ENCODE data around the gene EIF4G3. TPM values are rescaled to one million over a fixed set of nuclear protein-coding genes. Genes with fewer than 3 reads are reported as not detected.

The EIF4G3 gene
- total and polyA plus RNA-seq, 2 donors (not counting 3 experiments of a cell fraction or from before 2014, with no cell fraction given) = 40.7 to 78.5 TPM

- FAIRE-seq = no peak
- no peak overlapping the region for H3K27ac ChIP-seq (ENCODE audit: insufficient read depth, low read depth, low read length)
- intact Hi-C loops (cut with micrococcal nuclease) = no loop called here
Observed at GRCh38 chr1:20932437-20932977, 244.2 kb downstream of the EIF4G3 start.

More at GRCh38 chr1:20932437-20932977, 244.2 kb downstream of the EIF4G3 start:
- dilution Hi-C loops (cut with MboI; ENCODE audit: extremely low pct_ligation_motif_present, low sequenced_read_pairs) = no loop called here
- no peak for TF ChIP-seq MAX (IDR thresholded peaks at IDR 0.05; ENCODE audit: insufficient read depth, insufficient read length)
- TF ChIP-seq MYC (IDR thresholded peaks at IDR 0.05; ENCODE audit: low read depth, low read length) = no peak
- TF ChIP-seq JUN (IDR thresholded peaks at IDR 0.05; ENCODE audit: borderline replicate concordance, insufficient read depth, insufficient read length, low read depth) = no peak
- no peak for TF ChIP-seq GATA2 (IDR thresholded peaks at IDR 0.05; ENCODE audit: insufficient read depth, insufficient read length, low read depth, low read length)
- TF ChIP-seq CTCF (IDR thresholded peaks at IDR 0.05; ENCODE audit: extremely low read depth in 1 of 2, insufficient read depth in 1 of 2, low read depth in 1 of 2, low read length in 2 of 2) = no peak
- TF ChIP-seq POLR2AphosphoS5 (IDR thresholded peaks at IDR 0.05; ENCODE audit: insufficient read depth, low read depth, low read length) = no peak
- H4K20me1 ChIP-seq (replicated peaks; ENCODE audit: control insufficient read depth, extremely low read depth, insufficient read depth, low read length) = no peaks in the 10 kb centered on the region
- no peaks in the 10 kb centered on the region for H3K9me1 ChIP-seq (replicated peaks; ENCODE audit: control insufficient read depth, extremely low read depth, insufficient read depth, low read length)
- peaks cover 0 to 2% of the 10 kb centered on the region in 2 experiments for H3K36me3 ChIP-seq (ENCODE audit: control insufficient read depth in 2 of 2, extremely low read depth in 1 of 2, insufficient read depth in 2 of 2, low read length in 2 of 2)
- no peak overlapping the region for H2AFZ ChIP-seq (ENCODE audit: low read depth, low read length)
- no TSS peak for BruUV-seq (replicated peaks)
- H3K27me3 ChIP-seq (ENCODE audit: control insufficient read depth in 2 of 2, insufficient read depth in 2 of 2, low read length in 2 of 2) = no peaks in the 10 kb centered on the region
- no peaks in the 10 kb centered on the region for H3K79me2 ChIP-seq (ENCODE audit: control insufficient read depth, insufficient read depth, low read length)
- no peak overlapping the region for H3K9ac ChIP-seq (replicated peaks; ENCODE audit: extremely low read depth, insufficient read depth, low read length)
- CTCF ChIA-PET = interaction anchor here (1.2 to 1.3 kb wide), 2 partner anchors 207 to 263 kb away, joined by 4 to 5 read pairs; no protein-coding TSS in a partner anchor
- H3K4me2 ChIP-seq (ENCODE audit: insufficient read depth, low read length) = no peak overlapping the region
- H3K9me3 ChIP-seq (replicated peaks; ENCODE audit: control insufficient read depth, insufficient read depth, low read length) = no peaks in the 10 kb centered on the region
- H3K4me3 ChIP-seq (replicated peaks in 1 of 3; ENCODE audit: insufficient read depth in 1 of 3, low read depth in 1 of 3, low read length in 3 of 3) = no peak overlapping the region
- DNase-seq (ENCODE audit: low read depth, low spot score) = no peak
- H3K4me1 ChIP-seq (ENCODE audit: control insufficient read depth, extremely low read depth, insufficient read depth, low read length) = no peaks in the 10 kb centered on the region
- POLR2A ChIA-PET = no interaction called here

Measured in endothelial cell of umbilical vein (primary cell).